Endothelial cell of umbilical vein (primary cell): ENCODE data around the gene SLC33A1.
"Not testable (repeated sequence)": the region's sequence is repeated elsewhere in the genome, so short reads cannot be mapped to it uniquely, and the experiment has no call there.

Experiments used
- POLR2A ChIP-seq: IDR thresholded peaks from 2 replicates; pipeline ENCODE4 v1.6.1; 2012; ENCODE audit warnings: low read depth, mild to moderate bottlenecking, control low read depth, low read length
- POLR2AphosphoS5 ChIP-seq: IDR thresholded peaks from 2 replicates; pipeline ENCODE4 v1.6.1; 2012; ENCODE audit warnings: low read depth, mild to moderate bottlenecking, control low read depth, low read length, moderate library complexity; ENCODE audit not compliant: insufficient read depth
- TF ChIP-seq, protein P1 (sequence below), 2 donors: IDR thresholded peaks; 1 replicate in 1 of 2; 2 replicates in 1 of 2; pipeline ENCODE4 v1.5.1; 2011; ENCODE audit warnings: low read length in 2 of 2, mild to moderate bottlenecking in 2 of 2, moderate library complexity in 2 of 2, control low read depth in 1 of 2, inconsistent platforms in 1 of 2, low read depth in 1 of 2; ENCODE audit not compliant: insufficient read depth in 1 of 2; ENCODE audit errors: extremely low read depth in 1 of 2
- TF ChIP-seq, protein P2 (sequence below): IDR thresholded peaks from 2 replicates; pipeline ENCODE4 v1.6.1; 2011; ENCODE audit not compliant: insufficient read depth, insufficient read length

DNA sequence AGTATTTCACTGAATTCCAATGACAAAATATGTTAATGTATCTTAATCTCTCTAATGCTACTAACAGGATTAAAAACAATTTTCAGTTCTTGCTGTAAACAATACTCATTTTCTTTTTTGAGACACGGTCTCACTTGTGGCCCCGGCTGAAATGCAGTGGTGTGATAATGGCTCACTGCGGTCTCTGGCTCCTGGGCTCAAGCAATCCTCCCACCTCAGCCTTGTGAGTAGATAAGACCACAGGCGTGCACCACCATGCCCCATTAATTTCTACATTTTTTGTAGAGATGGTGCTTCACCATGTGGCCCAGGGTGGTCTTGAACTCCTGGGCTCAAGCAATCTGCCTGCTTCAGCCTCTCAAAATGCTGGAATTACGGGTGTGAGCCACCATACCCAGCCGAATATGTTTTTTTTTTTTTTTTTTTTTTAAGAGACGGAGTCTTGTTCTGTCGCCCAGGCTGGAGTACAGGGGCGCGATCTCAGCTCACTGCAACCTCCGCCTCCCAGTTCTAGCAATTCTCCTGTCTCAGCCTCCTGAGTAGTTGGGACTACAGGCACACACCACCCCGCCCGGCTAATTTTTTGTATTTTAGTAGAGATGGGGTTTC lies 25.6 kb downstream of the SLC33A1 start:
- TF ChIP-seq, protein P1, sequence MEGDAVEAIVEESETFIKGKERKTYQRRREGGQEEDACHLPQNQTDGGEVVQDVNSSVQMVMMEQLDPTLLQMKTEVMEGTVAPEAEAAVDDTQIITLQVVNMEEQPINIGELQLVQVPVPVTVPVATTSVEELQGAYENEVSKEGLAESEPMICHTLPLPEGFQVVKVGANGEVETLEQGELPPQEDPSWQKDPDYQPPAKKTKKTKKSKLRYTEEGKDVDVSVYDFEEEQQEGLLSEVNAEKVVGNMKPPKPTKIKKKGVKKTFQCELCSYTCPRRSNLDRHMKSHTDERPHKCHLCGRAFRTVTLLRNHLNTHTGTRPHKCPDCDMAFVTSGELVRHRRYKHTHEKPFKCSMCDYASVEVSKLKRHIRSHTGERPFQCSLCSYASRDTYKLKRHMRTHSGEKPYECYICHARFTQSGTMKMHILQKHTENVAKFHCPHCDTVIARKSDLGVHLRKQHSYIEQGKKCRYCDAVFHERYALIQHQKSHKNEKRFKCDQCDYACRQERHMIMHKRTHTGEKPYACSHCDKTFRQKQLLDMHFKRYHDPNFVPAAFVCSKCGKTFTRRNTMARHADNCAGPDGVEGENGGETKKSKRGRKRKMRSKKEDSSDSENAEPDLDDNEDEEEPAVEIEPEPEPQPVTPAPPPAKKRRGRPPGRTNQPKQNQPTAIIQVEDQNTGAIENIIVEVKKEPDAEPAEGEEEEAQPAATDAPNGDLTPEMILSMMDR (IDR thresholded peaks at IDR 0.05; ENCODE audit: extremely low read depth in 1 of 2, insufficient read depth in 1 of 2, low read depth in 1 of 2, low read length in 2 of 2), result not testable (repeated sequence)
- TF ChIP-seq POLR2A, POLR2AphosphoS5: not testable (repeated sequence)
- TF ChIP-seq, protein P2, sequence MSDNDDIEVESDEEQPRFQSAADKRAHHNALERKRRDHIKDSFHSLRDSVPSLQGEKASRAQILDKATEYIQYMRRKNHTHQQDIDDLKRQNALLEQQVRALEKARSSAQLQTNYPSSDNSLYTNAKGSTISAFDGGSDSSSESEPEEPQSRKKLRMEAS, result not testable (repeated sequence)
